Measurements from ENCODE around the gene SST. TPM values are rescaled to one million over a fixed set of nuclear protein-coding genes. Genes with fewer than 3 reads are reported as not detected.

SST gene
- total and polyA plus RNA-seq, 8 donors: 0.46 to 2.1 (median 0.65) TPM; not detected in 2

DNA sequence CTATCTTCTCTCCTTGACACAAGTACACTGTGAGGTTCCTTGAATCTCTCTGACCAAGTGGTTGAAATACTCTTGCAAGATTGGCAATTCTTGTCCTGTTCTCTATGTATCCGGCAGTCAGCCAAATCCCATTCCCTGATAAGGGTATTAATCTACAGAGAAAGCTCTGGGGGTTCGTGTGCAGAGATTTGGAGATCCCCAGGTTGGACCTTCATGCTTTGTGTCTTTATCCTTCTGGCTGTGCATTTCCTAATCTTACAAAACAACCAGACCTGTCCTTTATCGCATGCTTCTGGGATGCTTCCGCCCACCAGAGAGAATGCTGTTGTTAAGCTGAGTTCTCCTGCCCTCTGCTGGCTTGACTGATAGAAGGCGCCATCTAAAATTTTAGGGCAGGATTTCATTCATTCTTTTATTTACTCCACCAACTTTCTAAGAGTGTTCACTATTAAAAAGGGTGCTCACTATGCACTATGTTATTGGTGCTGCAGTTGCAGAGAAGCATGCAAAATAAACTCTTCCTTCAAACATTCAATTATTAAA lies 8.6 kb upstream of the SST start:
- H3K4me1 ChIP-seq: no peaks in the 10 kb centered on the region
- no peaks in the 10 kb centered on the region for H3K9me3 ChIP-seq
- H3K4me3 ChIP-seq: no peak overlapping the region
- H3K27me3 ChIP-seq: peaks cover 0 to 22% of the 10 kb centered on the region in 2 donors
- TF ChIP-seq, protein P1, sequence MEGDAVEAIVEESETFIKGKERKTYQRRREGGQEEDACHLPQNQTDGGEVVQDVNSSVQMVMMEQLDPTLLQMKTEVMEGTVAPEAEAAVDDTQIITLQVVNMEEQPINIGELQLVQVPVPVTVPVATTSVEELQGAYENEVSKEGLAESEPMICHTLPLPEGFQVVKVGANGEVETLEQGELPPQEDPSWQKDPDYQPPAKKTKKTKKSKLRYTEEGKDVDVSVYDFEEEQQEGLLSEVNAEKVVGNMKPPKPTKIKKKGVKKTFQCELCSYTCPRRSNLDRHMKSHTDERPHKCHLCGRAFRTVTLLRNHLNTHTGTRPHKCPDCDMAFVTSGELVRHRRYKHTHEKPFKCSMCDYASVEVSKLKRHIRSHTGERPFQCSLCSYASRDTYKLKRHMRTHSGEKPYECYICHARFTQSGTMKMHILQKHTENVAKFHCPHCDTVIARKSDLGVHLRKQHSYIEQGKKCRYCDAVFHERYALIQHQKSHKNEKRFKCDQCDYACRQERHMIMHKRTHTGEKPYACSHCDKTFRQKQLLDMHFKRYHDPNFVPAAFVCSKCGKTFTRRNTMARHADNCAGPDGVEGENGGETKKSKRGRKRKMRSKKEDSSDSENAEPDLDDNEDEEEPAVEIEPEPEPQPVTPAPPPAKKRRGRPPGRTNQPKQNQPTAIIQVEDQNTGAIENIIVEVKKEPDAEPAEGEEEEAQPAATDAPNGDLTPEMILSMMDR (IDR thresholded peaks at IDR 0.05): peak in 1 of 2 donors; percentile 53
- DNase-seq (peak in 1 of 4 donors; percentile 22), ATAC-seq (peak; percentile 92)
- intact Hi-C loops (cut with DNase I): loop anchor here in 1 of 2 donors (5.0 to 10.0 kb wide), 3 partner anchors 66 to 454 kb away; no protein-coding TSS in a partner anchor
- H3K27ac ChIP-seq: no peak overlapping the region
- no peaks in the 10 kb centered on the region for H3K36me3 ChIP-seq

DNA sequence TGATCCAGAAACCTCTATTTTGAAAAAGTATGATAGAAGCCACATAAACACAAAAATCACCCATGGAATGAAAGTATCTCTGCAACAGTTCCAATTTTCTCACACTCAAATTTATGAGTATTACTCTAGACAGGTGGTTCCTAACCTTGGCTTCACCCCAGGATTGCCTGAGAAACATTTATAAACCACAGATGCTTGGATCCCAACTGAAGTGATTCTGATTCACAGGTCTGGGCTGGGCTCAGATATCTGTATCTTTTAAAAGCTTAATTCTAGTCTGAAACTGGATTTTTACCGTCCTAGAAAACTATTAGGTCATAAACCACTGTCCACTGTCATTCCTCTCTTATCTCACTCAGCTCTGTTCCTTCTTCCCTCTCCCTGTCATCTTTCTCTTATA lies 7.4 kb upstream of the SST start:
- TF ChIP-seq, protein P1 (IDR thresholded peaks at IDR 0.05): no peak
- Histone ChIP-seq H3K27ac (no peak overlapping the region), H3K9me3 (no peaks in the 10 kb centered on the region), H3K4me1 (no peaks in the 10 kb centered on the region), H3K27me3 (peaks cover 0 to 34% of the 10 kb centered on the region in 2 donors), H3K4me3 (no peak overlapping the region), H3K36me3 (no peaks in the 10 kb centered on the region)
- ATAC-seq: no peak
- intact Hi-C loops (cut with DNase I): loop anchor here in 1 of 2 donors (5.0 to 10.0 kb wide), 3 partner anchors 65 to 453 kb away; no protein-coding TSS in a partner anchor
- DNase-seq: no peak

DNA sequence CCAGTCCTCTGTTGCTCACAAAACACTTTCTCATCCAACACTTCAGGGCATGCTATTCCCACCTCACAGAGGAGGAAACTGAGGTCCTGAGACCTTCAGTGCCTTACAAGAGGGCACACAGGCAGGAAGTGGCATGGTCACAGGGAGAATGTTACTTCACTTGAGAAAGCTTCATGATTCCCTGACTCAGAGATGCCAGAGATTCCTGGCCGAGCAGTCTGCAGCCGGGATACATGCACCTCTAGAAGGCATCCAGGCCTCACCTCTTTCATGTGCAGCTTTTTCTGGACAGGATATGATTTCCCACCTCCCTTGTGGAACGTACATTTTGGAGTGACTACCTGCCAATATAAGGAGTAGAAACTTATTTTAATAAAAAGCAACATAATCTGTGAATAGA lies 2.8 kb upstream of the SST start:
- intact Hi-C loops (cut with DNase I): loop anchor here in 1 of 2 donors (10.0 kb wide), 1 partner anchor 448 kb away; no protein-coding TSS in a partner anchor
- H3K27me3 ChIP-seq: peaks cover 18 to 75% of the 10 kb centered on the region in 2 donors
- ATAC-seq (no peak), DNase-seq (no peak)
- H3K4me3 ChIP-seq: no peak overlapping the region
- no peaks in the 10 kb centered on the region for H3K4me1 ChIP-seq
- TF ChIP-seq, protein P1 (IDR thresholded peaks at IDR 0.05): no peak
- H3K36me3 ChIP-seq: no peaks in the 10 kb centered on the region
- no peak overlapping the region for H3K27ac ChIP-seq
- no peaks in the 10 kb centered on the region for H3K9me3 ChIP-seq

DNA sequence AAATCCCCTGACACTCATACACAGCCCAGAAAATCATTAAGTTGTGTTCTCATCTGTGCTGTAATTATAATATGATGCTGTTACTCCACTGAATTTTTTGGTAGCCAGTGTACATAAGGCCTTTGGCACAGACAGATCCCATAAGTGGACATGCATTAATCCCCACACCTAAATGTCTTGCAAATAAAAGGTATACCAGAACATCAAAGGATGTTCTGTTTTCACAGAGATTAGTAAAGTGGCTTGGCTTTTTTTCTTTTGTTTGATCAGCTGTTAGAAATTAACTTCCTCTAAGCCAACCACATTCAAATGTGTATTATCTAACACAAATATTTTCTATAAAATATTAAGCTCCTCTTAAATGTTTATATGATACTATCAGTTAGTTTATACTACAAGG lies 2.7 kb downstream of the SST start:
- DNase-seq: no peak
- TF ChIP-seq, protein P1 (IDR thresholded peaks at IDR 0.05): no peak
- H3K4me3 ChIP-seq: no peak overlapping the region
- peaks cover 18 to 50% of the 10 kb centered on the region in 2 donors for H3K27me3 ChIP-seq
- intact Hi-C loops (cut with DNase I): no loop called here
- no peaks in the 10 kb centered on the region for H3K36me3 ChIP-seq
- H3K4me1 ChIP-seq: peaks cover 0 to 7% of the 10 kb centered on the region in 2 donors
- H3K9me3 ChIP-seq: no peaks in the 10 kb centered on the region
- ATAC-seq: no peak
- no peak overlapping the region for H3K27ac ChIP-seq

DNA sequence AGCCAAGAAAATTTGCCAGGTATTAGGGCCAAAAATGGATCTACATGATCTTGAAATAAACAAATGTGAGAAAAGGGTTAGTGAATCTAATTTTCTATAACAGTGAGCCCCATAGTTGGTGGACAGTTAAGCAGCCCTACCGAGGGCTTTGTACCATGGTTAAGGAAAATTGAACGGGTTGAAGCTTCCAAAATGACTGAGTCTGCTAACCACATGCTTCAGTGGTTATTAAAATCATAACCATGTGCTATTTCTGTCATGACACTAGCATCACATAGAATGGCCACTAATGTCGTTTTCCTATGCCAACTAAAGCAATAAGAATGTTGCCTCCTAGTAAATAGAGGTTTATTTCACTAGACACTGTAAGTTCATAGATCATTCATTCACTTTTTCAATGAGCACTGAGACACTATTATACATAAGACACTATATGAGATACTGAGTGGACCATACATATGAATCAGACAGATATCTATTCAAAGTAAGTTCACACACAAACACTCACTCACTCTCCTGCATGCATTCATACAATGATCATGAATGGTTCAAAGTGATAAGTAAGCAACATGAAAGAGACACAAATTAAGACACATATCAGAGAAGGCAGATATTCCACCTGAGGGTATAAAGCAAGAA lies 4.3 kb downstream of the SST start:
- intact Hi-C loops (cut with DNase I): no loop called here
- Histone ChIP-seq H3K9me3 (no peaks in the 10 kb centered on the region), H3K27ac (no peak overlapping the region), H3K27me3 (peaks cover 13 to 37% of the 10 kb centered on the region in 2 donors), H3K4me1 (peaks cover 0 to 7% of the 10 kb centered on the region in 2 donors), H3K4me3 (no peak overlapping the region), H3K36me3 (no peaks in the 10 kb centered on the region)
- TF ChIP-seq, protein P1 (IDR thresholded peaks at IDR 0.05): no peak
- no peak for ATAC-seq
- no peak for DNase-seq
